Subcutaneous adipose tissue (tissue), 4 donors: ENCODE measurements around the gene STRIP2. TPM values are rescaled to one million over a fixed set of nuclear protein-coding genes. Genes with fewer than 3 reads are reported as not detected.

Experiments used
- total RNA-seq, 4 donors: library from RNA; depleted of rRNA; stranded (reverse); fragments of >200 nt; gene quantifications; one replicate each; pipeline ENCODE4 v1.1.0, GENCODE V29; 2016
- TF ChIP-seq, protein P1 (sequence below): fragments of 450-650 bp; IDR thresholded peaks from one replicate; pipeline ENCODE4 v1.5.1; 2016; ENCODE audit warnings: low read depth, mild to moderate bottlenecking, control low read depth, antibody characterized with exemption, moderate library complexity

Gene STRIP2
- total RNA-seq, 4 donors from 2014 or later, result 0.22 to 0.68 (median 0.45) TPM

DNA sequence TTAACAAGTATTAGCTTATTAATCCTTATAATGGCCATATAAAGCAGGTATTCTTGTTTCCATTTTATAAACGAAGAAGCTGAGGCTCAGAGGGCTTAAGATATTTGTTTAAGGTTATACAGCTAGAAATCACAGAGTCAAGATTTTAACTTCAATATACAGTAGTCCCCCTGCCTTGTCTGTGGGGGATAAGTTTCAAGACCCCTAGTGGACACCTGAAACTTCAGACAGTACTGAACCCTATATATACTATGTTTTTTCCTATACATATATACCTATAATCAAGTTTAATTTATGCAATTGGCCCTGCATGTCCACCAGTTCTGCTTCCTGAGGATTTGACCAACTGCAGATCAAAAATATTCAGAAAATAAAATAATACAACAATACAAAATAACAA, 44.4 kb upstream of the STRIP2 start:
- TF ChIP-seq, protein P1, sequence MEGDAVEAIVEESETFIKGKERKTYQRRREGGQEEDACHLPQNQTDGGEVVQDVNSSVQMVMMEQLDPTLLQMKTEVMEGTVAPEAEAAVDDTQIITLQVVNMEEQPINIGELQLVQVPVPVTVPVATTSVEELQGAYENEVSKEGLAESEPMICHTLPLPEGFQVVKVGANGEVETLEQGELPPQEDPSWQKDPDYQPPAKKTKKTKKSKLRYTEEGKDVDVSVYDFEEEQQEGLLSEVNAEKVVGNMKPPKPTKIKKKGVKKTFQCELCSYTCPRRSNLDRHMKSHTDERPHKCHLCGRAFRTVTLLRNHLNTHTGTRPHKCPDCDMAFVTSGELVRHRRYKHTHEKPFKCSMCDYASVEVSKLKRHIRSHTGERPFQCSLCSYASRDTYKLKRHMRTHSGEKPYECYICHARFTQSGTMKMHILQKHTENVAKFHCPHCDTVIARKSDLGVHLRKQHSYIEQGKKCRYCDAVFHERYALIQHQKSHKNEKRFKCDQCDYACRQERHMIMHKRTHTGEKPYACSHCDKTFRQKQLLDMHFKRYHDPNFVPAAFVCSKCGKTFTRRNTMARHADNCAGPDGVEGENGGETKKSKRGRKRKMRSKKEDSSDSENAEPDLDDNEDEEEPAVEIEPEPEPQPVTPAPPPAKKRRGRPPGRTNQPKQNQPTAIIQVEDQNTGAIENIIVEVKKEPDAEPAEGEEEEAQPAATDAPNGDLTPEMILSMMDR, result no peak

DNA sequence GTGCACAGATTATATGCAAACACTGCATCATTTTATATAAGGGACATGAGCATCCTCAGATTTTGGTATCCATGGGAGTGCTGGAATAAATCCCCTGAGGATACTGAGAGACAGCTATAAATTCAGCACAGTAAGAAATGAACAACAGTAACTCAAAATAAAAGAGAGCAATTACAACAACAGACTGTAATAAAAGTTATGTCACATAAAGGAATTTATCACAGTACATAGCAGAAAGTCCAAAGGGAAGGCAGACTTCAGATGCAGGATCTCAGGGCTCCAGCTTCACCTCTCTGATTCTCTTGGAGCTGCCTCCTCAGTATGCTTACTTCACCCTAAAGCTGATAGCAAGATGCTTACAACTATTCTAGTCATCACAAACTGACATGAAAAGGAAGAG, 43.9 kb upstream of the STRIP2 start:
- TF ChIP-seq, protein P1, result no peak

DNA sequence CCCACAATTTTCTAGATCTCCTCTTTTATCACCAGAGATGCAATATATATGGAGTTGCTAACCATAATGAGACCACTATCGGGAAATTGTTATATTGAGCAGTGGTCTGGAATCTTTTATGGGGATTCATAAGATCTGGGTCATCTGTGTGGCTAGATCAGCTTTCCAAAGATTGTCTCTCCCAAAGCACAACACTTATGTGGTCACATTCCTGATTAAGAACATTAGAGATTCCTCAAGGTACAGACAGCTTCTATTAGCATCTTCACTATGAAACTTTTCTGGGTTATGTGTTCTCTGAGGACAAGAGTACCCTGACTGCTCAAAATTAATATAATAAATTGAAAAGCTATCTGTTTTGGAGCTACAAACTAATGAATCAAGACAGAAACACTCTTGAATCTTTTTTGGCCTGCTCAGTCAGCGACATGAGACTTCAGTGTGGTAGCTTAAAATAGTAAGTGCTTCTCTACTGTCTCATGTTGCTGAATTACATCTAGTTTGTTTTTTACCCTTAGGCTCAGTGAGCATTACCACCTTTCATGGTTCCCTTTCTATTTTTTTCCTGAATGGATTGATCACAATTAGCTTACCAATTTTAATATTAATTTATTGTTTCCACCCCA, 42.6 kb upstream of the STRIP2 start:
- TF ChIP-seq, protein P1, result no peak

DNA sequence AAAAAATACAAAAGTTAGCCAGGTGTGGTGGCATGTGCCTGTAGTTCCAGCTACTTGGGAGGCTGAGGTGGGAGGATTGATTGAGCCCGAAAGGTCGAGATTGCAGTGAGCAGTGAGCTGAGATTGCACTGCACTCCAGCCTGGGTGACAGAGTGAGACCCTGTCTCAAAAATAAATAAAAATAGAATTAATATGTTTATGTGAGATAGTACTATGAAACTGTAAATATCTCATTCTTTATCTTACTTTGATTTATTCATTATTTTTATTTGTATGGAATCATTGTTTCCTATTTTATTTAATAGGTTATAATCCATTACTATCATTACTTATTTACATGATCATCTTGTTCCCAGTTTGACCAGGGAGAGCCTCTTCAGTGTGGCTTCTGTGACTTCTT, 41.0 kb upstream of the STRIP2 start:
- TF ChIP-seq, protein P1, result no peak

DNA sequence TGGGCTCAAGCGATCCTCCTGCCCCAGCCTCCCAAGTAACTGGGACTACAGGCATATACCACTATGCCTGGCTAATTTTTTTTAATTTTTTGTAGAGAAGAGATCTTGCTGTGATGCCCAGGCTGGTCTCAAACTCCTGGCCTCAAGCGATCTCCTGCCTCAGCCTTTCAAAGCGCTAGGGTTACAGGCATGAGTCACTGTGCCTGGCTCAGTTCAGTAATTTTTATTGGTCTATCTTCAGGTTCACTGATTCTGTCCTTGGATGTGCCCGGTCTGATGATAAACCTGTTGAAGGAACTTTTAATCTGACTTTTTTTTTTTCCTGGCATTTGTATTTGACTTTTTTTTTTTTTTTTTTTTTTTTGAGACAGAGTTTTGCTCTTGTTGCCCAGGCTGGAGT, 40.1 kb upstream of the STRIP2 start:
- TF ChIP-seq, protein P1, result no peak

DNA sequence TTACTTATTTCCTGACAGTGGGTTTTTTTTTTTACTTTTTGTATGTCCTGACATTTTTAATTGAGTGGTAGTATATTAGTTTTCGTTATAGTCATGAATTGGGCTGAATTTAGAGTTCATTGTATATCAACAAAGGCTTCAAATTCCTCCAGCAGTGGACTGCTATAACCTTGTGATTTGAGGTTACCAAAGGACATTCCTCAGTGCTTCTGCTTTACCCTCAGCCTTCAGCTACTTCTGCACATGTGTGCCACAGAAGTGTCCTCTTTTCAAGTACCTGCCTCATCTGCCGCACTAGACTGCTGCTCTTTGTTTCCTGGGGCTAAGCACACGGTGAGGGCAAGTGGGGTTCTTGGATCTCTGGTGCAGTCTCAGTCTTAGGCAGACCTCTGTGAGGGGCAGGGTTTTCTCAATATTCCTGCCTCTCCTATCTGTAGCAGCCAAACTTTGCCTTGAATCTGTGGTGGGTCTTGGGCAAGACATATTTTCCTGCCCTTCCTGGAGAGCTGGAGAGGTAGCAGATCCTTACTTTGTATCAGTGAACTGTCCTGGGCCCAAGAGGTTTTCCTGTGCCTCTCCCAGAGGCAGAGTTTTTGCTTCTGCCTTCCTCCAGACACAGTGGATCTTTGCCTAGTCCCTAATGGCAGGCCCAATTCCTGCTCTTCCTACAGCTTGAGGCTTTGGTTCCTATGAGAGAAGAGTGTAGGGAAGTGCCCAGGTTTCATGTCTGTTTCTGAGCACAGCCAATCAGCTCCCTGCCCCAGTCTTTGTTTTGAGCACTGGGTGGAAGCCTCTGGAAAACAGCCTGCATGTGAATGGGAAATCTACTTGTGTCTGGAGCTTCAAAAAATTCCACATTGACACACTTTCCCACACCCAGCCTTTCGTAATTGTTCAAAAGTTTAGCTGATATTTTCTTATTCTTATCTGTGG, 39.0 kb upstream of the STRIP2 start:
- TF ChIP-seq, protein P1, result no peak

DNA sequence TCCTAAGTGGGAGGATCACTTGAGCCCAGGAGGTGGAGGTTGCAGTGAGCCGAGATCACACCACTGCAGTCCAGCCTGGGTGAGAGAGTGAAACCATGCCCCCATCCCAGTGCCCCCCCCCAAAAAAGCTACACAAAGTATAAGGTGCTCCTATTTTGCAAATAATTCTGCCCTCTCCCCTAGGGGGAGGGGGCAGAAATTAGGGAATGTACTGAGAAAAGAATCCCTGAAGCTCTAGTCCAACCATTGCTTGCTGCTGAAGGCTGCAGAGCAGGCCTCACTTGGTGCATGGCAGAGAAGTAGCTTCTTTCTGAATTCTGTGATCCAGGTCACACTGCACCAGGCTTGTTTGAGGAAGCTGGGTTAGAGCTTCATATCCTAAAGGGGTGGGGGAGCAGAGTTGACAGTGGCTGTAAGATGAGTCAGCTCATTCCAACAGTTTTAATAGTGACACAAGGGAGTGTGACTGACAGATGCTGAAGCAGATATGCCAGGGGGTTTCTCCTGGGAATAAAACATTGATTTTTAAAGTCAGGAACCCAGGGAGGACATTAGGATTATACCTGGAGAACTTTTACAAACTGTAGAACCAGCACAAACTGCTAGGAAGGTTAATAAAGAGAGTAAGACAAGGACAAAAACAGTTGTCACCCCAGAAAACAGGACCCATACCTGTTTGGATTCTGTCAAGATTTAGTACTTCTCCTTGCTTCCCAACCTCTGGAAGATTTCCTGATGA, 32.8 kb upstream of the STRIP2 start:
- TF ChIP-seq, protein P1, result no peak
